Measurements from ENCODE around the gene SLC38A1. TPM values are rescaled to one million over a fixed set of nuclear protein-coding genes. Genes with fewer than 3 reads are reported as not detected.

Gene SLC38A1
- total RNA-seq, 2 donors from 2014 or later, result 77.7 to 107 TPM

GRCh38 chr12:46181465-46181864 is 87.4 kb downstream of the SLC38A1 start:
- H3K27ac Mint-ChIP-seq, result no peak overlapping the region
- no peaks in the 10 kb centered on the region for H3K4me1 Mint-ChIP-seq
- Histone ChIP-seq H3K9ac (ENCODE audit: extremely low read depth, low read length, poor library complexity, severe bottlenecking) (no peak overlapping the region), H3K4me3 (ENCODE audit: low read length) (no peak overlapping the region), H3K4me1 (ENCODE audit: control insufficient read depth, insufficient read depth, low read length) (no peaks in the 10 kb centered on the region), H3K9me3 (ENCODE audit: control insufficient read depth, low read length) (no peaks in the 10 kb centered on the region), H3K36me3 (ENCODE audit: control insufficient read depth, insufficient read depth, low read length) (peaks cover 4% of the 10 kb centered on the region), H3K27ac (ENCODE audit: low read depth, low read length) (no peak overlapping the region), H3K27me3 (ENCODE audit: control insufficient read depth, insufficient read depth, low read length, poor library complexity, severe bottlenecking) (no peaks in the 10 kb centered on the region)
- H3K4me3 Mint-ChIP-seq, result no peak overlapping the region
- H3K9me3 Mint-ChIP-seq, result no peaks in the 10 kb centered on the region
- DNase-seq, result no peak
- no peaks in the 10 kb centered on the region for H3K27me3 Mint-ChIP-seq (ENCODE audit: insufficient read depth)
- TF ChIP-seq CTCF (conservative IDR thresholded peaks at IDR 0.05), result no peak
- H3K36me3 Mint-ChIP-seq (ENCODE audit: low read depth), result no peaks in the 10 kb centered on the region
- WGBS, 2 experiments (ENCODE audit: insufficient coverage in 1 of 2, insufficient read length in 1 of 2), result 80 to 100% methylated on average over 1 of the region's 1 CpG

GRCh38 chr12:46179693-46180452 is 89.0 kb downstream of the SLC38A1 start:
- H3K4me1 Mint-ChIP-seq, result no peaks in the 10 kb centered on the region
- H3K4me3 Mint-ChIP-seq, result no peak overlapping the region
- H3K9ac ChIP-seq (ENCODE audit: extremely low read depth, low read length, poor library complexity, severe bottlenecking), result no peak overlapping the region
- H3K36me3 Mint-ChIP-seq (ENCODE audit: low read depth), result no peaks in the 10 kb centered on the region
- H3K27me3 ChIP-seq (ENCODE audit: control insufficient read depth, insufficient read depth, low read length, poor library complexity, severe bottlenecking), result no peaks in the 10 kb centered on the region
- WGBS, 2 experiments (ENCODE audit: insufficient coverage in 1 of 2, insufficient read length in 1 of 2), result 94 to 100% methylated on average over 5 to 7 of the region's 7 CpGs
- H3K9me3 Mint-ChIP-seq, result no peaks in the 10 kb centered on the region
- H3K4me3 ChIP-seq (ENCODE audit: low read length), result no peak overlapping the region
- no peaks in the 10 kb centered on the region for H3K4me1 ChIP-seq (ENCODE audit: control insufficient read depth, insufficient read depth, low read length)
- peaks cover 4% of the 10 kb centered on the region for H3K36me3 ChIP-seq (ENCODE audit: control insufficient read depth, insufficient read depth, low read length)
- no peak for TF ChIP-seq CTCF (conservative IDR thresholded peaks at IDR 0.05)
- H3K27ac Mint-ChIP-seq, result no peak overlapping the region
- no peaks in the 10 kb centered on the region for H3K27me3 Mint-ChIP-seq (ENCODE audit: insufficient read depth)
- no peak overlapping the region for H3K27ac ChIP-seq (ENCODE audit: low read depth, low read length)
- no peak for DNase-seq
- H3K9me3 ChIP-seq (ENCODE audit: control insufficient read depth, low read length), result no peaks in the 10 kb centered on the region

DNA sequence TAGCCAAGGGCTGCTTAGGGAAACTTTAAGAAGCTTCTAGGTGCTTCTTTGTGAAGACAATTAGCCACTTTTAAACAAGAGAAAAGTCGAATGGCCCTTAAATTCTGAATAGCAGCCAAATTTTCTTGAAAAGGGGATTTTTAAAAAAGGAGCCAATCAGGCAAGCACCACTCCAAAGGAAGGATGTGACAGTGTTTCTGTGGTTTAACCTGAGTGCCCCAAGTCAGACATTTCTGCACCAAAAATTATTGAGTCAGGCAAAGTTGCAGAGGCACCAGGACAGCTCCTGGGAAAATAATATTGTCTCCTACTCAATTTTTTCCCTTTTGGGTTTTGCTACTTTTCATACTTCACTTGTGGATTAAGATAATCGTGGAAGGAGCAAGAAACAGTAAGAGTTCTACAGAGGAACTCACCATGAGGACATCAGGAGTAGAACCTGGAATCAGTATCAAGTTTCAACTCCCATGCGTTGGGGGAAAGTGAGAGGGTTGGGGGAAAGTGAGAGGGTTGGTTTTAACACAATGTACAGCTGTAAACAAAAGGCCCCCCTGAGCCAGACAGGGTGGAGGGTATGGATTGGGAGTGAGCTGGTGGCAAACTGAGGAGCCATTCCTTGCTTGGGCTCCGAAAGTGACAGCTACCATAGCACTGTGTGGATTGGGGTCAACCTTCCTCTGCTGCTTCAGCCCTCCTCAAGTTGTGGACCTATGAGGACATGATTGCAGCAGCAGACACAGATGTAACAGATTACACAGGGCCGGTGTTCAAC is 90.8 kb downstream of the SLC38A1 start:
- Histone ChIP-seq H3K9me3 (ENCODE audit: control insufficient read depth, low read length) (no peaks in the 10 kb centered on the region), H3K27me3 (ENCODE audit: control insufficient read depth, insufficient read depth, low read length, poor library complexity, severe bottlenecking) (no peaks in the 10 kb centered on the region), H3K36me3 (ENCODE audit: control insufficient read depth, insufficient read depth, low read length) (no peaks in the 10 kb centered on the region), H3K27ac (ENCODE audit: low read depth, low read length) (no peak overlapping the region), H3K9ac (ENCODE audit: extremely low read depth, low read length, poor library complexity, severe bottlenecking) (no peak overlapping the region), H3K4me3 (ENCODE audit: low read length) (no peak overlapping the region), H3K4me1 (ENCODE audit: control insufficient read depth, insufficient read depth, low read length) (no peaks in the 10 kb centered on the region)
- WGBS, 2 experiments (ENCODE audit: insufficient coverage in 1 of 2, insufficient read length in 1 of 2), result 73 to 86% methylated on average over 2 to 5 of the region's 5 CpGs
- no peak overlapping the region for H3K4me3 Mint-ChIP-seq
- no peak for DNase-seq
- TF ChIP-seq CTCF (conservative IDR thresholded peaks at IDR 0.05), result no peak
- H3K4me1 Mint-ChIP-seq, result no peaks in the 10 kb centered on the region
- H3K27me3 Mint-ChIP-seq (ENCODE audit: insufficient read depth), result no peaks in the 10 kb centered on the region
- no peaks in the 10 kb centered on the region for H3K9me3 Mint-ChIP-seq
- H3K36me3 Mint-ChIP-seq (ENCODE audit: low read depth), result no peaks in the 10 kb centered on the region
- H3K27ac Mint-ChIP-seq, result no peak overlapping the region

All from endodermal cell (in vitro differentiated cells).